GM21619 (cell line): ENCODE results near the gene PALS2.

Experiments used
- ATAC-seq: cut with Tn5 transposase; IDR thresholded peaks from one replicate; pipeline ENCODE4 v1.9.1; 2021; ENCODE audit not compliant: unreplicated experiment

PALS2 gene

GRCh38 chr7:24572997-24573553 is at the start of gene PALS2:
Gene PALS2, plus strand, starts transcription at chr7:24573452. Its CDS starts 50,216 bp downstream, at chr7:24623668.
- ATAC-seq, result peak; percentile 43

GRCh38 chr7:24531255-24531654 is 42.0 kb upstream of the PALS2 start:
- no peak for ATAC-seq

- ATAC-seq, result no peak
These were observed 36.6 kb upstream of the PALS2 start for GRCh38 chr7:24536682-24537081.

- no peak for ATAC-seq
These were observed 32.3 kb upstream of the PALS2 start for GRCh38 chr7:24540956-24541355.

- ATAC-seq, result no peak
These were observed 28.0 kb upstream of the PALS2 start for GRCh38 chr7:24545215-24545614.

GRCh38 chr7:24548390-24548789 is 24.9 kb upstream of the PALS2 start:
- ATAC-seq, result no peak

- ATAC-seq, result no peak
These were observed 23.3 kb upstream of the PALS2 start for GRCh38 chr7:24549991-24550390.

GRCh38 chr7:24555184-24555583 is 18.1 kb upstream of the PALS2 start:
- no peak for ATAC-seq

- no peak for ATAC-seq
These were observed 17.5 kb upstream of the PALS2 start for GRCh38 chr7:24555719-24556118.

GRCh38 chr7:24560772-24561171 is 12.5 kb upstream of the PALS2 start:
- ATAC-seq, result no peak

- no peak for ATAC-seq
These were observed 7.0 kb upstream of the PALS2 start for GRCh38 chr7:24566274-24566673.

- no peak for ATAC-seq
These were observed 2.3 kb upstream of the PALS2 start for GRCh38 chr7:24570983-24571382.

GRCh38 chr7:24572016-24572392 is 1.2 kb upstream of the PALS2 start:
- ATAC-seq, result no peak

GRCh38 chr7:24572393-24572996 is 757 bp upstream of the PALS2 start:
- ATAC-seq, result no peak

GRCh38 chr7:24573554-24574338 is 494 bp downstream of the PALS2 start:
- ATAC-seq, result peak; percentile 25

GRCh38 chr7:24574386-24574785 is 1.1 kb downstream of the PALS2 start:
- ATAC-seq, result no peak

GRCh38 chr7:24574950-24575349 is 1.7 kb downstream of the PALS2 start:
- no peak for ATAC-seq

GRCh38 chr7:24576171-24577025 is 3.1 kb downstream of the PALS2 start:
- peak; percentile 29 for ATAC-seq

GRCh38 chr7:24578052-24578451 is 4.8 kb downstream of the PALS2 start:
- ATAC-seq, result no peak

- ATAC-seq, result no peak
These were observed 7.2 kb downstream of the PALS2 start for GRCh38 chr7:24580283-24580946.

GRCh38 chr7:24582166-24582565 is 8.9 kb downstream of the PALS2 start:
- no peak for ATAC-seq
